HG02759 (cell line): ENCODE data around the gene ANAPC2.

Source experiments
- ATAC-seq: cut with Tn5 transposase; IDR thresholded peaks from one replicate; pipeline ENCODE4 v1.9.1; 2021; ENCODE audit warnings: mild to moderate bottlenecking, moderate library complexity; ENCODE audit not compliant: unreplicated experiment

Gene ANAPC2

DNA sequence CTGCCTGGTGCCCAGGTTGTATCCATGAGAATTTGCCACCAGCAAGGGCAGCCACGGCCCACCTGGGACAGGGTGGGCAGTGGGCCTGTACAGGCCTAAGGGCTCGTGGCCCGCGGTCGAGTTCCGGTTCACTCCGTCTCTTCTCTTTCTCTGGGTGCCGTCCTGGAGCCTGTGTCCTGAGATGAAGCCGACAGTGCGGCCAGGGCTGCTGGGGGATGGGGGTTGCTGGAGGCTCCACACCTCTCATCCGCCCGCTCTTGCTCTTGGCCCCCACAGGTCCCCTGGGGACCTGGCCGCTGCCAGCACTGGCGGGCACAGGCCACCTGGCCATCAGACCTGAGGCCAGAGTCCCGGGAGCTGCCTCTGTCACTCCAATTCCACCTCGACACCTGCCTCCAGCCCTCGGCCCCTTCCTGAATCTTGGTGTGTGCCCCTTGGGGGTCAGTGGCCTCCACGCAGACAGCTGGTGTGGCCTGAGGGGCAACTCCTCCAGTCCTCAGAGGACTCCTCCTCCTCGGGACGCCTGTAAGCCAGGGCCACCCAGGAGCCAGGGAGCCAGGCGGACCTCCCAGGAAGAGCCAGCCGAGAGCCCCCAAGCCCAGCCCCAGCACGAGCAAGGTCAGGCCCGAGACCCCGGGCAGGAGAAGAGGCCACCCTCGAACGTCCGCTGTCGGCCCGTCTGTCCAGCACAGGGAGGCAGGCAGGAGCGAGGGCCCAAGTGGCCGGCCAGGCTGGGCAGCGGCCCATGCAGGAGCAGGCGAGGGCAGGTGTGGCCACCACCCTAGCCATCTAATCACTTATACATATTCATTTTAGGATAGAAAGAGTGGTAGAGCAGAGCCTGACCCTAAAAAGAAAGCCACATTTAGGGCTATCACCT is 23.8 kb downstream of the ANAPC2 start:
- no peak for ATAC-seq

DNA sequence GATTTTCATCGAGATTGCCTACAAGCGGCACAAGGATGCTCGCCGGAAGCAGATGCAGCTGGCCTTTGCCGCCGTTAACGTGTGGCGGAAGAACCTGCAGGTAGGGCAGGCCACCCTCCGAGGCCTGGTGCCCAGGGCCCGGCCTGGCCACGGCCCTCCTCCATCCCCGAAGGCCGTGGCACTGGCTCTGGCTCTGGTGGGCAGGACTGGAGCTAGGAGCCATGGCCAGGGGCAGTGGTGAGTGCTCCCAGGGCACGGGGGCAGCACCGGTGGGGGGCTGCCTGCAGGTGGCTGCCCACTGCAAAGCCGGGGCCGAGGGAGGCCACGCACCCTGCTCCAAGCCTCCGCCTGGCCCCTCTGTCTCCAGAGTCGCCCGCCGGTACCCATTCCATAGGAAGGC is 24.6 kb downstream of the ANAPC2 start:
- no peak for ATAC-seq

- ATAC-seq, result no peak
Measured at GRCh38 chr9:137163365-137163715, 25.0 kb downstream of the ANAPC2 start.

DNA sequence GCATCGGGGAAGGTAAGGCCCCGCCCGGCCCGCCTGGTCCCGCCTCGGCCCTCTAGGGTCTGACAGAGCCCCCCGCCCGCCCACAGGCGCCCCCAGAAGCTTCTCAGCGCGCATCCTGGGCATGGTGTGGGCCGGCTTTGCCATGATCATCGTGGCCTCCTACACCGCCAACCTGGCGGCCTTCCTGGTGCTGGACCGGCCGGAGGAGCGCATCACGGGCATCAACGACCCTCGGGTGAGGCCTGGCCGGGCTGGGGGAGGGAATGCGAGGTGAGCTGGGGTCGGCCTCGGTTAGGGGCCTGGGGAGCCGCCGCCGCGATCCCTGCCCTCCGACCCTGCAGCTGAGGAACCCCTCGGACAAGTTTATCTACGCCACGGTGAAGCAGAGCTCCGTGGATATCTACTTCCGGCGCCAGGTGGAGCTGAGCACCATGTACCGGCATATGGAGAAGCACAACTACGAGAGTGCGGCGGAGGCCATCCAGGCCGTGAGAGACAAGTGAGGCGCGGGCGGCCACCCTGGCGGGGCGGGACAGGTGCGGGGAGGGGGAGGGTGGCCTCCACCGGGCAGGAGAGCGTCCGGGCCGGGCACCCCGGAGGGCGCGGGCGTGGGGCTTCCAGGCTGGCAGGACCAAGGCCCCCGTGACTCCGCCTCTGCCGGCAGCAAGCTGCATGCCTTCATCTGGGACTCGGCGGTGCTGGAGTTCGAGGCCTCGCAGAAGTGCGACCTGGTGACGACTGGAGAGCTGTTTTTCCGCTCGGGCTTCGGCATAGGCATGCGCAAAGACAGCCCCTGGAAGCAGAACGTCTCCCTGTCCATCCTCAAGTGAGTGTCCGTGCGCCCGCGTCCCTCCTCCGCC is 25.6 kb downstream of the ANAPC2 start:
- no peak for ATAC-seq

DNA sequence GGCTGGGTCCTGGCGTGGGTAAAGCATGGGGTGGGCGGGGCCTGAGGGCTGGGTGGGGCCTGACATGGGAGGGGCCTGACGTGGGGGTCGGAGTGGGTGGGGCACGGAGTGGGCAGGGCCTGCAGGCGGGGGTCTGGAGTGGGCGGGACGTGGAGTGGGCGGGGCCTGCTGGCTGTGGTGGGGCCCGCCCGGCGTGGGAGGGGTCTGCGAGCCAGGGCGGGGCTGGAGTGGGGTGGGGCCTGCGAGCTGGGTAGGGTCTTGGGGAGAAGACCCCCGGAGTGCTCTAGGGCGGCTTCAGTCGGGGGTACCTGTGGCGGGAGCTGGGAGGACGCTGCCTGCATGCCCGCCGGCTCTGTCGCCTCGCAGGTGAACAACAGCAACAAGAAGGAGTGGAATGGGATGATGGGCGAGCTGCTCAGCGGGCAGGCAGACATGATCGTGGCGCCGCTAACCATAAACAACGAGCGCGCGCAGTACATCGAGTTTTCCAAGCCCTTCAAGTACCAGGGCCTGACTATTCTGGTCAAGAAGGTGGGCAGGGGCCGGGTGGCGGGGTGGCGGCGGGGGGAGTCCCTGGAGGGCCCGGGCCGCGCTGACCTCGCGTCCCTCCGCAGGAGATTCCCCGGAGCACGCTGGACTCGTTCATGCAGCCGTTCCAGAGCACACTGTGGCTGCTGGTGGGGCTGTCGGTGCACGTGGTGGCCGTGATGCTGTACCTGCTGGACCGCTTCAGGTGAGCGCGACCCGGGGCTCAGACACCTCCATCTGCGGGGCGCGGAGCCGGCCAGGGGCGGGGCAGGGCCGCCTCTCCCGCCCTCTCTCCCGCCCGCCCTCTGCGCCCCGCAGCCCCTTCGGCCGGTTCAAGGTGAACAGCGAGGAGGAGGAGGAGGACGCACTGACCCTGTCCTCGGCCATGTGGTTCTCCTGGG is 26.5 kb downstream of the ANAPC2 start:
- ATAC-seq, result no peak

GRCh38 chr9:137160716-137161557 is 27.4 kb downstream of the ANAPC2 start:
- ATAC-seq, result no peak

- no peak for ATAC-seq
Measured at GRCh38 chr9:137160054-137160425, 28.3 kb downstream of the ANAPC2 start.

GRCh38 chr9:137159105-137160053 is 29.0 kb downstream of the ANAPC2 start:
- no peak for ATAC-seq

DNA sequence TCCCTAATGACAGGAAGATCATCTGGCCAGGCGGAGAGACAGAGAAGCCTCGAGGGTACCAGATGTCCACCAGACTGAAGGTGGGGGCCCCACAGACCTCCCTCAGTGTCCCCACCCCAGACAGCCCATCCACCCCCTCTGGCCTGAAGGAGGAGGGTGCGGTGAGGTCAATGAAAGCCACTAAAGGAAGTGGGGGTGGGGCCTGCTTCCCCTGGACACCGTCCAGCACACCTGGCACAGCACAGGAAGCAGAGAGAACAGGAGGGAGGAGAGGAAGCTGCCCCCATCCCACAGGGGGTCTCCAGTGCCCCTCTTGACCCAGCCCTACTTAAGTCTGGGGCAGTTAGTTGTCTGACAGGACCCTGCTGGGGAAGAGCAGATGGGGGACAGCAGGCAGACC is 29.7 kb downstream of the ANAPC2 start:
- ATAC-seq, result no peak

GRCh38 chr9:137157618-137158415 is 30.5 kb downstream of the ANAPC2 start:
- ATAC-seq, result no peak

DNA sequence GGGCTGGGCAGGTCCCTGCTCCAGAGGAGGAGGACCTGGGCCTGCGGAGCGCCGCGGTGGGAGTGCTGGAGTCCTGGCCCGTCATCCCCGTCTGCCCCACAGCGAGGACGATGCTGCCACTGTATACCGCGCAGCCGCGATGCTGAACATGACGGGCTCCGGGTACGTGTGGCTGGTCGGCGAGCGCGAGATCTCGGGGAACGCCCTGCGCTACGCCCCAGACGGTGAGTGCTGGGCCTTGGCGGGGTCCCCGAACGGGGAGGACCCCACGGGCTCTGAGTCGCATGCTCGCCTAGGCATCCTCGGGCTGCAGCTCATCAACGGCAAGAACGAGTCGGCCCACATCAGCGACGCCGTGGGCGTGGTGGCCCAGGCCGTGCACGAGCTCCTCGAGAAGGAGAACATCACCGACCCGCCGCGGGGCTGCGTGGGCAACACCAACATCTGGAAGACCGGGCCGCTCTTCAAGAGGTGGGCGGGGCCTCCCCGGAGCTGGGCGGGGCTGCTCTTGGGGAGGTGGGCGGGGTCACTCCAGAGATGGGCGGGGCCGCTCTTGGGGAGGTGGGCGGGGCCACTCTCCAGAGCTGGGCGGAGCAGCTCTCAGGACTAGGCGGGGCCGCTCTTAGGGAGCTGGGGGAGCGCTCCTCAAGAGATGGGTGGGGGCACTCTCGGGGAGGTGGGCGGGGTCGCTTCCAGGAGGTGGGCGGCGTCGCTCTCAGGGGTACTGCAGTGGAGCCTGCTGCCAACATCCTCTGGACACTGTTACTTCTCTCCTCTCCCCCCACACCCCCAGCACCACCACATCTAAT is 31.6 kb downstream of the ANAPC2 start:
- ATAC-seq, result no peak

DNA sequence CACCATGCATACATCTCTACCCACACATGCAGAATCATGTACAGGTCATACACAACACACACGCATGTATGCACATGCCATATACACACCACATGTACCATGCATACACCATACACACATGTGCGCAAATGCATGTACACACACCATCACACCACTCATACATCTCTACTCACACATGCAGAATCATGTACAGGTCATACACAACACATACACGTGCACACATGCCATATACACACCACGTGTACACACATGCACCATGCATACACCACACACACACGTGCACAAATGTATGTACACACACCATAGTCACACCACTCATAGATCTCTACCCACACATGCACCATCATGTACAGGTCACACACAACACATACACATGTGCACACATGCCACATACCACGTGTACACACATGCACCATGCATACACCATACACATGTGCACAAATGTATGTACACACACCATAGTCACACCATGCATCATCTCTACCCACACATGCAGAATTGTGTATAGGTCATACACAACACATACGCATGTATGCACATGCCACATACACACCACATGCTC is 35.4 kb downstream of the ANAPC2 start:
- no peak for ATAC-seq

GRCh38 chr9:137150617-137151457 is 37.5 kb downstream of the ANAPC2 start:
- peak; percentile 57 for ATAC-seq

DNA sequence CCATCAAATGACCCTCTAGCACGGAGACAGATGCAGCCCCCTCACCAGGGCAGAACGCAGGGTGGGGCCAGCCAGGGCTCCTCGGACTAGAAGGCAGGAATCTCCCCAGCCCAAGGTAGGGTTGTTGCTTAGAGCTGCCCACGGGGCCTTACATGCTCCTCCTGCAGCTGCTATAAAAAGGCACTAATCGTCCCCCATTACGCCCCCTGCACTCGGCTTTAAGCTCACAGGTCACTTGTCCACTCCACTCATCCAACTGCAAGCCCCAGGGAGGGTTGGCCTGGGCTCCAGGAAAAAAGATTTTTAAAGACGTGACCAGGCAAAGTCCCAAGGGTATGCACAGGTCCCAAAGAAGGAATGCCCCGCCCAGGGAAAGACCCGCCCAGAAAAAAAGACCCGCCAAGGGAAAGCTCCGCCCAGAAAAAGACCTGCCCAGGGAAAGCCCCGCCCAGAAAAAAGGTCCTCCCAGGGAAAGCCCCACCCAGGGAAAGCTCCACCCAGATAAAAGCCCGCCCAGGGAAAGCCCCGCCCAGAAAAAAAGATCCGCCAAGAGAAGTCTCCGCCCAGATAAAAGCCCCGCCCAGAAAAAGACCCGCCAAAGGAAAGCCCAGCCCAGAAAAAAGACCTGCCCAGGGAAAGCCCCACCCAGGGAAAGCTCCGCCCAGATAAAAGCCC is 38.3 kb downstream of the ANAPC2 start:
- peak; percentile 30 for ATAC-seq

DNA sequence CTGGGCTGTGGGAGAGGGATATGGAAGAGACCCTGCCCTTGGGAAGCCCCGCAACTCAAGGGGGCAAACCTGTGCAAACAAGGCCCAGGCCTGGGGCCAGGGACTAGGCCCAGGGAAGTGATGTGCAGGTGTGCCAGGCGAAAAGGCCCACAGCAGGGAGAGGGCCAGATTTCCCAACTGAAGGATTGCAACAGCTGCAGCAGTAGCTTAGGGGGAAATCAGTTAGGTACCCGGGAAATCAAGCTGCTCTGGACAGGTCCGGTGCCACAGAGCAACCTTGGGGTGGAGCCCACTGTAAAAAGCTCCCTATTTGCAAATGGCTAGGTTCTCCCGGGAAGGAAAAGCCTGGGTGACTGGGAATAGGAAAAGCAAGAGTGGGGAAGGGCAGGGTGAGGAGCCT is 39.0 kb downstream of the ANAPC2 start:
- no peak for ATAC-seq

DNA sequence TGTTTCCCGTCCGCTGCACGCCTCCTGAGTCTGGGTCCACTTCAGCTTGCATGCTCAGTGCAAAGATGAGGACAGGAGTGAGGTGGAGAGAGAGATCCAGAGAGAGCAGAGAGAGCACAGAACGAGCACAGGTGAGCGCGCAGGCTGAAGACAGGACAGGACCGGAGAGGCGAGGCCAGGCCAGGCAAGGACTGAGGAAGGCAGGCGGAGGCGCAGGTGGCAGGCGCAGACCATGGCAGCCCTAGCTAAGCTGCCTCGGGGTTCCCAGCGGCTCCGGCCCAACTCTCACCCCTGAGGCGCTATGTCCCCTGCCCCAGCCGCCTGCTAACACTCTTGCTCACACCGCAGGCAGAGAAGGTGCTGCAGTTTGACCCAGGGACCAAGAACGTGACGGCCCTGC is 39.7 kb downstream of the ANAPC2 start:
- no peak for ATAC-seq
